GM19193 (cell line): Measurements from ENCODE around the gene PARD3B.

ENCODE experiments used
- POLR2A ChIP-seq: IDR thresholded peaks from 4 replicates; pipeline ENCODE4 v1.6.1; 2011; ENCODE audit not compliant: insufficient read depth, insufficient read length; ENCODE audit errors: extremely low read depth

PARD3B gene

GRCh38 chr2:205482399-205483081 is 937.3 kb downstream of the PARD3B start:
- no peak for TF ChIP-seq POLR2A

- TF ChIP-seq POLR2A = no peak
Observed at GRCh38 chr2:205483095-205483494, 937.8 kb downstream of the PARD3B start.

- no peak for TF ChIP-seq POLR2A
Observed at GRCh38 chr2:205484215-205484614, 938.9 kb downstream of the PARD3B start.

GRCh38 chr2:205484764-205485163 is 939.5 kb downstream of the PARD3B start:
- no peak for TF ChIP-seq POLR2A

GRCh38 chr2:205494537-205495235 is 949.4 kb downstream of the PARD3B start:
- TF ChIP-seq POLR2A = no peak

GRCh38 chr2:205495819-205496218 is 950.5 kb downstream of the PARD3B start:
- no peak for TF ChIP-seq POLR2A

- no peak for TF ChIP-seq POLR2A
Observed at GRCh38 chr2:205496370-205496769, 951.1 kb downstream of the PARD3B start.

- TF ChIP-seq POLR2A = no peak
Observed at GRCh38 chr2:205496772-205497171, 951.5 kb downstream of the PARD3B start.

GRCh38 chr2:205499006-205499405 is 953.7 kb downstream of the PARD3B start:
- TF ChIP-seq POLR2A = no peak

GRCh38 chr2:205500065-205500464 is 954.8 kb downstream of the PARD3B start:
- no peak for TF ChIP-seq POLR2A

GRCh38 chr2:205500951-205501350 is 955.7 kb downstream of the PARD3B start:
- TF ChIP-seq POLR2A = no peak

- no peak for TF ChIP-seq POLR2A
Observed at GRCh38 chr2:205501826-205502225, 956.6 kb downstream of the PARD3B start.

GRCh38 chr2:205505371-205505770 is 960.1 kb downstream of the PARD3B start:
- TF ChIP-seq POLR2A = no peak

- no peak for TF ChIP-seq POLR2A
Observed at GRCh38 chr2:205509655-205510054, 964.4 kb downstream of the PARD3B start.

- no peak for TF ChIP-seq POLR2A
Observed at GRCh38 chr2:205510345-205510744, 965.1 kb downstream of the PARD3B start.

- TF ChIP-seq POLR2A = no peak
Observed at GRCh38 chr2:205511221-205511620, 965.9 kb downstream of the PARD3B start.
